Trophoblast cell (in vitro differentiated cells and primary cell): ENCODE data around the gene SPTLC3.

Experiments used
- DNase-seq, 2 donors: peaks; one replicate each; pipeline ENCODE4 v3.0.0-alpha.2; 2016
- H2AFZ ChIP-seq: 2 replicates; pipeline ENCODE4 v1.6.1; 2013; ENCODE audit warnings: low read length, moderate library complexity, mild to moderate bottlenecking; ENCODE audit not compliant: insufficient read depth, poor library complexity
- H2AK5ac ChIP-seq: 2 replicates; pipeline ENCODE4 v1.6.1; 2013; ENCODE audit warnings: mild to moderate bottlenecking, low read length
- H2BK120ac ChIP-seq: 2 replicates; pipeline ENCODE4 v1.6.1; 2013; ENCODE audit warnings: low read length, mild to moderate bottlenecking, moderate library complexity; ENCODE audit not compliant: insufficient read depth, poor library complexity
- H2BK12ac ChIP-seq: 2 replicates; pipeline ENCODE4 v1.6.1; 2013; ENCODE audit warnings: mild to moderate bottlenecking, low read length, moderate library complexity
- H2BK5ac ChIP-seq: 2 replicates; pipeline ENCODE4 v1.6.1; 2013; ENCODE audit warnings: low read length, low read depth, moderate library complexity, mild to moderate bottlenecking; ENCODE audit not compliant: poor library complexity
- H3K14ac ChIP-seq: 2 replicates; pipeline ENCODE4 v1.6.1; 2013; ENCODE audit warnings: mild to moderate bottlenecking, low read length
- H3K18ac ChIP-seq: 2 replicates; pipeline ENCODE4 v1.6.1; 2013; ENCODE audit warnings: mild to moderate bottlenecking, low read length
- H3K23ac ChIP-seq: 2 replicates; pipeline ENCODE4 v1.6.1; 2013; ENCODE audit warnings: low read length
- H3K27ac ChIP-seq: 2 replicates; pipeline ENCODE4 v1.5.1; 2013; ENCODE audit warnings: low read depth, mild to moderate bottlenecking, inconsistent platforms, low read length, moderate library complexity
- H3K27me3 ChIP-seq: 2 replicates; pipeline ENCODE4 v1.6.1; 2013; ENCODE audit warnings: inconsistent platforms, mild to moderate bottlenecking, low read length, moderate library complexity; ENCODE audit not compliant: insufficient read depth
- H3K36me3 ChIP-seq, 2 experiments: 1 replicate in 1 of 2; 2 replicates in 1 of 2; pipeline ENCODE4 v1.6.1; 2013; ENCODE audit warnings: low read length in 2 of 2, mild to moderate bottlenecking in 2 of 2, moderate library complexity in 1 of 2; ENCODE audit not compliant: insufficient read depth in 2 of 2, control insufficient read depth in 1 of 2
- H3K4ac ChIP-seq: 2 replicates; pipeline ENCODE4 v1.6.1; 2013; ENCODE audit warnings: low read depth, mild to moderate bottlenecking, low read length, moderate library complexity
- H3K4me1 ChIP-seq, 2 experiments: 1 replicate in 1 of 2; 2 replicates in 1 of 2; pipeline ENCODE4 v1.6.1; 2013; ENCODE audit warnings: low read length in 2 of 2, mild to moderate bottlenecking in 2 of 2, moderate library complexity in 1 of 2; ENCODE audit not compliant: insufficient read depth in 2 of 2, control insufficient read depth in 1 of 2
- H3K4me2 ChIP-seq: 2 replicates; pipeline ENCODE4 v1.6.1; 2013; ENCODE audit warnings: inconsistent platforms, mild to moderate bottlenecking, low read length, moderate library complexity
- H3K4me3 ChIP-seq: 2 replicates; pipeline ENCODE4 v1.5.1; 2013; ENCODE audit warnings: mild to moderate bottlenecking, low read depth, low read length, inconsistent platforms
- H3K79me1 ChIP-seq: one replicate; pipeline ENCODE4 v1.6.1; 2013; ENCODE audit warnings: low read length
- H3K79me2 ChIP-seq: 2 replicates; pipeline ENCODE4 v1.6.1; 2013; ENCODE audit warnings: low read length, mild to moderate bottlenecking; ENCODE audit not compliant: control insufficient read depth, insufficient read depth, poor library complexity
- H3K9ac ChIP-seq: 2 replicates; pipeline ENCODE4 v1.6.1; 2013; ENCODE audit warnings: mild to moderate bottlenecking, low read length
- H3K9me3 ChIP-seq: 2 replicates; pipeline ENCODE4 v1.6.1; 2013; ENCODE audit warnings: low read depth, mild to moderate bottlenecking, control low read depth, inconsistent platforms, low read length; ENCODE audit not compliant: insufficient read depth
- H4K12ac ChIP-seq: 2 replicates; pipeline ENCODE4 v1.6.1; 2013; ENCODE audit warnings: low read depth, mild to moderate bottlenecking, low read length, moderate library complexity
- H4K8ac ChIP-seq: 2 replicates; pipeline ENCODE4 v1.6.1; 2013; ENCODE audit warnings: low read depth, mild to moderate bottlenecking, low read length, moderate library complexity
- H4K91ac ChIP-seq: one replicate; pipeline ENCODE4 v1.6.1; 2013; ENCODE audit warnings: low read depth, mild to moderate bottlenecking, low read length, moderate library complexity
- WGBS: extraction: QIAGEN DNeasy Blood & Tissue Kit; methylation state at CpG from one replicate; pipeline ENCODE4 v1.1.7; 2013; ENCODE audit warnings: missing lambda C conversion rate; ENCODE audit not compliant: insufficient read length, insufficient coverage; ENCODE audit errors: extremely low coverage; 5-methylcytosine and 5-hydroxymethylcytosine counted together

The SPTLC3 gene

DNA sequence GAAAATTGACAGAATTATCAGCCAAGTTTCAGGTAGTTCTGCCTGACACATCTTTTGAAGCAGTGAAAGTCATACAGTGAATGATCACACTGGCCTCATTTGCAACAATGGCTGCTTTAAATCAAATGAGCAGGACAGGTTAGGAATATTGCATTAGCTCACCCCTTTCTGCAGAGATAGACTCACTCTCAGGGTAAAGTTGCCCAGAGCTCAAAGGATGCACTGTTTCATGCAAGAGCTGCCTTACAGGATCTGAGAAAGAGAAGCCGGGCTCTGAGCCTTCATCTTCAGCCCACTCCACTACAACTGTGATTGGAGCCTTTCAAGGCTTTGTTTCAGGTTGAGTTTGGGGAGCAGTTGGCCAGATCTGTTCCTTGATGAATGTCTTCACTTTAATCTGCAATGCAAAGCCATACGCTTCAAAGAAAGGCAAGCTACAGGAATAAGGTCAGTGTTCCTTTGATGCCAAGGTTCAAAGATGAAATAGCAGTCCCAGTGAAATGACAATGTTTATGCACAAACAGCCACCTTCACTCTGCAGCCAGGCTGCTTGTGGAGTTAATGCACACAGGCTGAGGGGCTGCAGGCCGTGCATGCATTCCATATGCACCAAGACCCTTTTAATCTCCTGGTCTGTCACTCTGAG lies 121.4 kb downstream of the SPTLC3 start:
- Histone ChIP-seq H4K12ac (no peak overlapping the region), H3K4me1 (no peaks in the 10 kb centered on the region), H4K91ac (no peak overlapping the region), H3K23ac (no peak overlapping the region), H3K36me3 (no peaks in the 10 kb centered on the region), H3K4me3 (no peak overlapping the region), H2AK5ac (no peak overlapping the region), H2AFZ (no peak overlapping the region), H3K9me3 (no peaks in the 10 kb centered on the region), H3K4me2 (no peak overlapping the region), H3K9ac (no peak overlapping the region), H3K79me1 (no peaks in the 10 kb centered on the region), H2BK5ac (no peak overlapping the region), H3K18ac (no peak overlapping the region), H3K4ac (no peak overlapping the region), H3K27me3 (no peaks in the 10 kb centered on the region), H2BK120ac (no peak overlapping the region), H3K27ac (no peak overlapping the region), H3K79me2 (no peaks in the 10 kb centered on the region), H2BK12ac (no peak overlapping the region), H3K14ac (no peak overlapping the region), H4K8ac (no peak overlapping the region)
- DNase-seq: no peak
- WGBS: no CpG with 5 or more reads among the region's 3 CpGs

DNA sequence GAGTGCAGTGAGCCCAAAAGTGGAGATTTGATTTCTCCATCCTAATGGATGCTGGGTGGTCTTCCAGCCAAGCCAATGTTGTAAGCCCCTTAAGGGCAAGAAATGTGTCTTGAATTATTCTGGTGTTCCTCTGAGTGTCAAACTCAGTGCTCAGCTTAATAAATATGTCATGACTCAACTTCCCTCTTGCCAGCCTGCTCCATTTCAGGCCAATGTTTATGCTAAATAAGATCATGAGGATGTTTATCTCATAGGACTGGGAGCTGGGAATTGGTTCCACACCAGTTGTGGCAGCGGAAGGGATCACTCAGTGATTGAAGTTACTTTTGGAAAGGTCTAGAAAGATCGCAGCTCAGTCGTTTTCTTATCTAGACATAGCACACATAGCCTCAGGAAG lies 121.9 kb downstream of the SPTLC3 start:
- no peak overlapping the region for H3K14ac ChIP-seq
- H3K27ac ChIP-seq: no peak overlapping the region
- no peak overlapping the region for H3K23ac ChIP-seq
- DNase-seq: no peak
- no peaks in the 10 kb centered on the region for H3K9me3 ChIP-seq
- no peaks in the 10 kb centered on the region for H3K79me1 ChIP-seq
- H3K9ac ChIP-seq: no peak overlapping the region
- H2BK5ac ChIP-seq: no peak overlapping the region
- no peak overlapping the region for H3K18ac ChIP-seq
- H2AK5ac ChIP-seq: no peak overlapping the region
- no peak overlapping the region for H3K4me3 ChIP-seq
- no peak overlapping the region for H2BK12ac ChIP-seq
- H3K36me3 ChIP-seq: no peaks in the 10 kb centered on the region
- no peak overlapping the region for H4K8ac ChIP-seq
- no peaks in the 10 kb centered on the region for H3K79me2 ChIP-seq
- H2BK120ac ChIP-seq: no peak overlapping the region
- no peak overlapping the region for H2AFZ ChIP-seq
- no peak overlapping the region for H4K91ac ChIP-seq
- no peak overlapping the region for H3K4ac ChIP-seq
- no peaks in the 10 kb centered on the region for H3K4me1 ChIP-seq
- no peak overlapping the region for H3K4me2 ChIP-seq
- no peak overlapping the region for H4K12ac ChIP-seq
- no peaks in the 10 kb centered on the region for H3K27me3 ChIP-seq
- no CpG with 5 or more reads among the region's 3 CpGs for WGBS

DNA sequence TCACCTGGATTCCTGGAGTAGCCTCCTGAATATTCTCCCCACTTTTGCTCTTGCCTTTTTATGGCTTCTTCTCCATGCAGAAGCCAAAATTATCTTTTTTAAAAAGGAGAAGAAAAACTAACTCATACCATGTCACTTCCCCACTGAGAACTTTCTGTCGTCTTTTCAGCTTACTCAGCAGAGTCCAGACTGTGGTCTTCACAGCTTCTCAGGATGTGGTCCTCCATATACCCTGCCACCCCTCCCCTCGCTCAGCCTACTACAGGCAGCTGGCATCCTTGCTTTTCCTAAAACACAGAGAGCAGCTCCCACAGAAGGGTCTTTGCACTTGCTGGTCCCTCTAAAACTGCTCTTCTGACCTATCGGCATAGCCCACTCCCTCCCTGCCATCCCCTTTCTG lies 122.9 kb downstream of the SPTLC3 start:
- DNase-seq: no peak
- H2BK5ac ChIP-seq: no peak overlapping the region
- H3K4me1 ChIP-seq: no peaks in the 10 kb centered on the region
- H3K23ac ChIP-seq: no peak overlapping the region
- H3K4me3 ChIP-seq: no peak overlapping the region
- no peak overlapping the region for H3K4ac ChIP-seq
- no peak overlapping the region for H3K9ac ChIP-seq
- no peak overlapping the region for H3K27ac ChIP-seq
- no peaks in the 10 kb centered on the region for H3K79me1 ChIP-seq
- H4K12ac ChIP-seq: no peak overlapping the region
- no peaks in the 10 kb centered on the region for H3K36me3 ChIP-seq
- H2BK120ac ChIP-seq: no peak overlapping the region
- no peak overlapping the region for H4K91ac ChIP-seq
- no peak overlapping the region for H3K18ac ChIP-seq
- H3K14ac ChIP-seq: no peak overlapping the region
- H3K79me2 ChIP-seq: no peaks in the 10 kb centered on the region
- H3K9me3 ChIP-seq: no peaks in the 10 kb centered on the region
- no peak overlapping the region for H3K4me2 ChIP-seq
- no peak overlapping the region for H4K8ac ChIP-seq
- no CpG with 5 or more reads among the region's 3 CpGs for WGBS
- no peak overlapping the region for H2AK5ac ChIP-seq
- H2BK12ac ChIP-seq: no peak overlapping the region
- H2AFZ ChIP-seq: no peak overlapping the region
- no peaks in the 10 kb centered on the region for H3K27me3 ChIP-seq

DNA sequence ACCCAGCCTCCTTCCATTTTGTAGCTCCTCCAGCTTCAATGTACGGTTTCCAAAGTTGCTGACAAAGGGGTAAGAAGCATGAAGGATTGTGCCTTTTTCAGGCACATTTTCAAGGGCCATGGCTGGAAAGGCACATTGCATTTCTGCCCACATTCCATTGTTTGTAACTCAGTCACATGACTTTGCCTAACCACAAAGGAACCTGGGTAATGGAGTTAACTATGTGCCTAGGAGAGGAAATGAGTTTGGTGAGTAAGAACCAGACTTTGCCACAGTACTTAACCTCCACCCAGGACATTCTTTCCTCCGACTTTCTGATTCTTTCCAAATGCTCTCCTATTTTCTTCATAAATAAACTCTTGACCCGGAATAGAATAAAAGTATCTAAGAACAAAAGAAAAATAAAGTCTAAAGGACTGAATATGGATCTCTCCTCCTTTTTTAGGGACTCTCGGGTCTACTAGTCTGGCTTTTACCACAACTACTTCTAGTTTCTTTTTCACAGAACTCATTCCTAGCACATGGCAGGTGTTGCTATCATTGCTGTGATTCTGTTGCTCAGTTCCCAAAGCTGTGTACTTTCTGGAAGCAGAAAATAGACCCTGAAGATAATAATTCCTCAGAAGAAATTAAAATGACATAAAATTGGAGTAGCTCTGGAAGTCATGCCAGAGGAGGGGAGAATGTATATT lies 130.8 kb downstream of the SPTLC3 start:
- no CpG with 5 or more reads among the region's 4 CpGs for WGBS
- no peaks in the 10 kb centered on the region for H3K9me3 ChIP-seq

More for the DNA sequence above, 130.8 kb downstream of the SPTLC3 start:
- no peak overlapping the region for H4K8ac ChIP-seq
- H3K14ac ChIP-seq: no peak overlapping the region
- no peak overlapping the region for H4K91ac ChIP-seq
- H3K27ac ChIP-seq: no peak overlapping the region
- H3K79me1 ChIP-seq: no peaks in the 10 kb centered on the region
- no peak overlapping the region for H2BK5ac ChIP-seq
- no peak overlapping the region for H2AFZ ChIP-seq
- H3K36me3 ChIP-seq: no peaks in the 10 kb centered on the region
- no peaks in the 10 kb centered on the region for H3K4me1 ChIP-seq
- no peak overlapping the region for H3K4ac ChIP-seq
- H3K9ac ChIP-seq: no peak overlapping the region
- no peak overlapping the region for H3K18ac ChIP-seq
- no peak overlapping the region for H2BK12ac ChIP-seq
- H3K4me2 ChIP-seq: no peak overlapping the region
- H2AK5ac ChIP-seq: no peak overlapping the region
- no peak for DNase-seq
- H3K4me3 ChIP-seq: no peak overlapping the region
- no peaks in the 10 kb centered on the region for H3K27me3 ChIP-seq
- no peak overlapping the region for H2BK120ac ChIP-seq
- H4K12ac ChIP-seq: no peak overlapping the region
- H3K23ac ChIP-seq: no peak overlapping the region
- H3K79me2 ChIP-seq: no peaks in the 10 kb centered on the region
